Activated CD4-positive, alpha-beta memory T cell treated with anti-CD3 and anti-CD28 coated beads for 36 hours (primary cell): ENCODE data around the gene STXBP5L. TPM values are rescaled to one million over a fixed set of nuclear protein-coding genes. Genes with fewer than 3 reads are reported as not detected.
"Not testable (repeated sequence)": the region's sequence is repeated elsewhere in the genome, so short reads cannot be mapped to it uniquely, and the experiment has no call there.

Experiments used
- CTCF ChIA-PET: fragments of 350-600 bp; sonication (Branson Sonifier 250); formaldehyde crosslinking; loops from one replicate; lab custom pipeline; 2021; ENCODE audit warnings: antibody characterized with exemption, inconsistent platforms; lab: Charles Lee
- POLR2A ChIA-PET: fragments of 350-600 bp; sonication (Branson Sonifier 250); formaldehyde crosslinking; loops from one replicate; lab custom pipeline; 2021; ENCODE audit warnings: antibody characterized with exemption; lab: Charles Lee
- DNase-seq: peaks from one replicate; pipeline ENCODE4 v3.0.0-alpha.2; 2020
- H3K27ac Mint-ChIP-seq: one replicate; pipeline ENCODE4 v1.8.0; 2021; ENCODE audit warnings: mixed read lengths
- H3K27me3 Mint-ChIP-seq: one replicate; pipeline ENCODE4 v1.8.0; 2021; ENCODE audit warnings: mixed read lengths
- H3K36me3 Mint-ChIP-seq: one replicate; pipeline ENCODE4 v1.8.0; 2021; ENCODE audit warnings: mixed read lengths
- H3K4me1 Mint-ChIP-seq: one replicate; pipeline ENCODE4 v1.8.0; 2021; ENCODE audit warnings: low read depth, mixed read lengths
- H3K4me3 Mint-ChIP-seq: one replicate; pipeline ENCODE4 v1.8.0; 2021; ENCODE audit warnings: mild to moderate bottlenecking, mixed read lengths
- H3K9me3 Mint-ChIP-seq: one replicate; pipeline ENCODE4 v1.8.0; 2021; ENCODE audit warnings: mixed read lengths
- intact Hi-C: fragments of 100-400 bp; cut with micrococcal nuclease; formaldehyde crosslinking; loops from one replicate; pipeline ENCODE4 v1.15.1; 2023
- total RNA-seq, 2 experiments: library from RNA; stranded (reverse); gene quantifications; one replicate each; pipeline ENCODE4 v1.2.3, GENCODE V29; 2021

The STXBP5L gene
- total RNA-seq, 2 experiments from 2014 or later: not detected

- intact Hi-C loops: no loop called here
- Mint-ChIP-seq H3K4me3 (no peak overlapping the region), H3K27me3 (no peaks in the 10 kb centered on the region), H3K36me3 (no peaks in the 10 kb centered on the region), H3K27ac (no peak overlapping the region), H3K9me3 (peaks cover 18% of the 10 kb centered on the region), H3K4me1 (no peaks in the 10 kb centered on the region)
- POLR2A ChIA-PET: no interaction called here
- no peak for DNase-seq
- CTCF ChIA-PET: no interaction called here
Observed at GRCh38 chr3:121167374-121168139, 259.6 kb downstream of the STXBP5L start.

DNA sequence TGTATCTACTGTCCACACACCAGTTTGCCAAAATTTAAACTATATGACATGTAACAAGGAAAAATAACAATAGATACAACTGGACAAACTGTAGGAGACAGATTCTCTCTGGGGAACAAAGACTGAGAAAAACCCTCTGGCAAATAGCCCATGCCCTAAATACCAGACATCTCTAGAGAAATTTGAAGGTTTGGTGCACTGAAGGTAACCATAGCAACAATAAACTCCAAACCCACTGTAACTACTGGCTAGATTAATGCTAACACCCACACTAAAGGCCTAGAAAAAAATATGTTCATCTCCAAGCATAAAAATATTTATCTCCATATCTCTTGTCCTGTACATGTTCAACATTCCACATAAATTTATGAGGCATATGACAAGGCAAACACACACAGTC lies 267.1 kb downstream of the STXBP5L start:
- no peak overlapping the region for H3K27ac Mint-ChIP-seq
- DNase-seq: no peak
- ChIA-PET CTCF (no interaction called here), POLR2A (no interaction called here)
- no peaks in the 10 kb centered on the region for H3K27me3 Mint-ChIP-seq
- no peak overlapping the region for H3K4me3 Mint-ChIP-seq
- peaks cover 13% of the 10 kb centered on the region for H3K9me3 Mint-ChIP-seq
- no peaks in the 10 kb centered on the region for H3K36me3 Mint-ChIP-seq
- H3K4me1 Mint-ChIP-seq: no peaks in the 10 kb centered on the region
- intact Hi-C loops: no loop called here

DNA sequence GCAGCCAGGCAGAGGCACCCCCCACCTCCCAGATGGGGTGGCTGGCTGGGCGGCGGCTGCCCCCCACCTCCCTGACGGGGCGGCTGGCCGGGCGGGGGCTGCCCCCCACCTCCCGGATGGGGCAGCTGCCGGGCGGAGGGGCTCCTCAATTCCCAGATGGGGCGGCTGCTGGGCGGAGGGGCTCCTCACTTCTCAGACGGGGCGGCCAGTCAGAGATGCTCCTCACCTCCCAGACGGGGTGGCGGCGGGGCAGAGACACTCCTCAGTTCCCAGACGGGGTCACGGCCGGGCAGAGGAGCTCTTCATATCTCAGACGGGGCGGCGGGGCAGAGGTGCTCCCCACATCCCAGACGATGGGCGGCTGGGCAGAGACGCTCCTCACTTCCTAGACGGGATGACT lies 282.6 kb downstream of the STXBP5L start:
- CTCF ChIA-PET, H3K4me3 Mint-ChIP-seq, intact Hi-C loops, H3K27ac Mint-ChIP-seq, POLR2A ChIA-PET, H3K36me3 Mint-ChIP-seq, DNase-seq, H3K27me3 Mint-ChIP-seq, H3K4me1 Mint-ChIP-seq: not testable (repeated sequence)
- peaks cover 33% of the 10 kb centered on the region for H3K9me3 Mint-ChIP-seq

DNA sequence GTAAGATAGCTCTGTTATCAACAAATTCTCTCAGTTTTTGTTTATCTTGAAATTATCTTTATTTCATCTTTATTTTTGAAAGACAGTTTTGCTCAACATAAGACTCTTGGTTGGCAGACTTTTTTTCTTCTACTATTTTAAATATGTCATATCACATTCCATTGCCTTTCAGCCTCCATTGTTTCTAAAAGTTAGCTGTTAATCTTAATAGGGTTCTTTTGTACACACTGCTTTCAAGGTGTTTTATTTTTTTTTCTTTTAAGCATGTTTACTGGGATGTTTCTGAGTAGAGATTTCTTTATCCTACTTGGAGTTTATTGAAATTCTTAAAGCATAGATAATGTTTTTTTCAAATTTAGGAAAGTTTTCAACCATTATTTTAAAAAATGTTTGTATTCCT lies 294.6 kb downstream of the STXBP5L start:
- H3K27ac Mint-ChIP-seq: no peak overlapping the region
- DNase-seq: no peak
- no peak overlapping the region for H3K4me3 Mint-ChIP-seq
- ChIA-PET CTCF (no interaction called here), POLR2A (no interaction called here)
- H3K4me1 Mint-ChIP-seq: no peaks in the 10 kb centered on the region
- no peaks in the 10 kb centered on the region for H3K36me3 Mint-ChIP-seq
- intact Hi-C loops: no loop called here
- H3K27me3 Mint-ChIP-seq: no peaks in the 10 kb centered on the region
- peaks cover 4% of the 10 kb centered on the region for H3K9me3 Mint-ChIP-seq

- intact Hi-C loops: no loop called here
- CTCF ChIA-PET: no interaction called here
- H3K36me3 Mint-ChIP-seq: no peaks in the 10 kb centered on the region
- H3K27me3 Mint-ChIP-seq: no peaks in the 10 kb centered on the region
- H3K9me3 Mint-ChIP-seq: no peaks in the 10 kb centered on the region
- no peak overlapping the region for H3K4me3 Mint-ChIP-seq
- H3K4me1 Mint-ChIP-seq: no peaks in the 10 kb centered on the region
- POLR2A ChIA-PET: no interaction called here
- H3K27ac Mint-ChIP-seq: no peak overlapping the region
- DNase-seq: no peak
Observed at GRCh38 chr3:121223116-121223515, 315.1 kb downstream of the STXBP5L start.

DNA sequence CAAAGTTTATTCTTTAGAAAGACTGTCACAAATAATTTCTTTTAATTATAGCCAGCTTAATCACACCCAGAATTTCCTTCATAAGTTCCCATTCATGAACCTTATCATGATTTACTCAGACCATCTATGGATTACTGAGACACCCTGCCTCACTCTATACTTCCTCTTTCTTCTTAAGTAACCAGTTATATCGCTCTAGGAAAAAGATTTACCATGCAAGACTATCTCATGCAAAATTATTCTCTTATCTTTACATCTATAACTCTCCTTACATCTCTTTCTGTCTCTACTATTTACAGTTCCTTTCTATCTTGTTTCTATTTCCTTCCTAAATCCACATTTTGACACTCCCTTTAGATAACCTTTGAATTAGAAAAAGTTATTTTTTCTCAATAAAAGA lies 321.0 kb downstream of the STXBP5L start:
- intact Hi-C loops: no loop called here
- no peaks in the 10 kb centered on the region for H3K9me3 Mint-ChIP-seq
- no peak for DNase-seq
- ChIA-PET POLR2A (no interaction called here), CTCF (no interaction called here)
- no peak overlapping the region for H3K4me3 Mint-ChIP-seq
- H3K4me1 Mint-ChIP-seq: no peaks in the 10 kb centered on the region
- H3K27ac Mint-ChIP-seq: no peak overlapping the region
- no peaks in the 10 kb centered on the region for H3K36me3 Mint-ChIP-seq
- H3K27me3 Mint-ChIP-seq: no peaks in the 10 kb centered on the region

DNA sequence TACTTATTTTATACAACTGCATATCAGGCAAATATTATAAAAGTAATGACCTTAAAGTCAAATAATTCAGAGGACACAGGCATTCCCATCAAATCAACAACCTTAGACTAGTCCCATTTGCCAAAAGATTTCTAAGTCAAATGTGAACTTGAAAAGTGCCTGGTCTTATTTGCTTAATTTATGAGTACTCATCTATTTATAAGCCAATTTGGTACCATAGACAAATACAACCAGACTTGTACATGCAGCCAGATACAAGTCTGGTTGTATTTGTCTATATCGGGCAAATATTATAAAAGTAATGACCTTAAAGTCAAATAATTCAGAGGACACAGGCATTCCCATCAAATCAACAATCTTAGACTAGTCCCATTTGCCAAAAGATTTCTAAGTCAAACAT lies 322.2 kb downstream of the STXBP5L start:
- H3K27me3 Mint-ChIP-seq, CTCF ChIA-PET, intact Hi-C loops, DNase-seq, H3K36me3 Mint-ChIP-seq, H3K4me3 Mint-ChIP-seq, H3K9me3 Mint-ChIP-seq, POLR2A ChIA-PET, H3K4me1 Mint-ChIP-seq, H3K27ac Mint-ChIP-seq: not testable (repeated sequence)

GRCh38 chr3:121231872-121232271 lies 323.9 kb downstream of the STXBP5L start:
- Mint-ChIP-seq H3K27ac (no peak overlapping the region), H3K4me3 (no peak overlapping the region)

GRCh38 chr3:121232309-121233225 lies 324.6 kb downstream of the STXBP5L start:
- H3K9me3 Mint-ChIP-seq: no peaks in the 10 kb centered on the region
- no peak overlapping the region for H3K27ac Mint-ChIP-seq
- no peaks in the 10 kb centered on the region for H3K36me3 Mint-ChIP-seq
- no peaks in the 10 kb centered on the region for H3K4me1 Mint-ChIP-seq
- intact Hi-C loops: no loop called here
- no peaks in the 10 kb centered on the region for H3K27me3 Mint-ChIP-seq
- ChIA-PET CTCF (no interaction called here), POLR2A (no interaction called here)
- H3K4me3 Mint-ChIP-seq: no peak overlapping the region
- DNase-seq: no peak

More at GRCh38 chr3:121231872-121232271, 323.9 kb downstream of the STXBP5L start:
- no peaks in the 10 kb centered on the region for H3K4me1 Mint-ChIP-seq
- ChIA-PET POLR2A (no interaction called here), CTCF (no interaction called here)
- DNase-seq: no peak
- H3K36me3 Mint-ChIP-seq: no peaks in the 10 kb centered on the region
- no peaks in the 10 kb centered on the region for H3K27me3 Mint-ChIP-seq
- no peaks in the 10 kb centered on the region for H3K9me3 Mint-ChIP-seq
- intact Hi-C loops: no loop called here

GRCh38 chr3:121243208-121243607 lies 335.2 kb downstream of the STXBP5L start:
- H3K27ac Mint-ChIP-seq: no peak overlapping the region
- H3K9me3 Mint-ChIP-seq: no peaks in the 10 kb centered on the region
- intact Hi-C loops: no loop called here
- no peaks in the 10 kb centered on the region for H3K36me3 Mint-ChIP-seq
- H3K4me3 Mint-ChIP-seq: no peak overlapping the region
- no peaks in the 10 kb centered on the region for H3K4me1 Mint-ChIP-seq
- ChIA-PET POLR2A (no interaction called here), CTCF (no interaction called here)
- no peaks in the 10 kb centered on the region for H3K27me3 Mint-ChIP-seq
- DNase-seq: no peak

DNA sequence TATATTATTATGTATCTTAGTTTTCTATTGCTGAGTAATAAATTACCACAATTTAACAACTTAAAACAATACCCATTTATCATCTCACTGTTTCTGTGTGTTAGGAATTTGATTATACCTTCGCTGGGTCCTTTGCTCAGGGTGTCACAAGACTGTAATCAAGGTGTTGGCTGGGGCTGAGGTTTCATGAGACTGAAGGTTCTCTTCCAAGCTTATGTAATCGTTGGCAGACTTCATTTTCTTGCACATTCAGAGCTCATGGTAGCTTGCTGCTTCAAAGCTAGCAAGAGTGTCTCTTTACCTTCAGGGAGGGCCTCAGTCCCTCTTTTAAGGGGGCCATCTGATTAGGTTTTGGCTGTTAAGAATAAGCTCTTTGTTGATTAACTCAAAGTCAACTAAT lies 344.7 kb downstream of the STXBP5L start:
- no peak overlapping the region for H3K27ac Mint-ChIP-seq
- ChIA-PET CTCF (no interaction called here), POLR2A (no interaction called here)
- H3K4me1 Mint-ChIP-seq: no peaks in the 10 kb centered on the region
- no peak overlapping the region for H3K4me3 Mint-ChIP-seq
- no peaks in the 10 kb centered on the region for H3K27me3 Mint-ChIP-seq
- no peaks in the 10 kb centered on the region for H3K36me3 Mint-ChIP-seq
- DNase-seq: no peak
- no peaks in the 10 kb centered on the region for H3K9me3 Mint-ChIP-seq
- intact Hi-C loops: no loop called here

DNA sequence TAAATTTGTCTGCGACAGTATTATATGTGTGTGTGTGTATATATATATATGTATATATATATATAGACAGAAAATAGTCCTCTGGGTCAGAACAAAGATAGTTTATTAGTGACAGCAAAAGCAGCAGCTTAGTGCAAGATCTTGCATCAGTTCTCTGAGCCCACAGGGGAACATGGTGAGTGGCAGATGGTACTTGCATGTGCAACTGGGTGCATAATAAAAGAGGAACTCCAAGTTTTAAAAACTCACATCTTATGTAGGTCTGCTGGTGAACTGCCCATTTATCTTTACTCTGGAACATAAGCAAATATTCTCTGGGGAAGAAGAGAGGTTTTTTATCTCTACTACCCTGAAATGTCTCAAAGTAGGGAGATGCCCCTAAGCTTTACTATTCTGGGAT lies 361.4 kb downstream of the STXBP5L start:
- ChIA-PET CTCF (no interaction called here), POLR2A (no interaction called here)
- H3K27ac Mint-ChIP-seq: no peak overlapping the region
- H3K36me3 Mint-ChIP-seq: no peaks in the 10 kb centered on the region
- H3K4me3 Mint-ChIP-seq: no peak overlapping the region
- no peak for DNase-seq
- H3K4me1 Mint-ChIP-seq: no peaks in the 10 kb centered on the region
- no peaks in the 10 kb centered on the region for H3K27me3 Mint-ChIP-seq
- intact Hi-C loops: no loop called here
- H3K9me3 Mint-ChIP-seq: peaks cover 22% of the 10 kb centered on the region
